B cell (primary cell): ENCODE measurements around the gene ALKBH3. TPM values are rescaled to one million over a fixed set of nuclear protein-coding genes. Genes with fewer than 3 reads are reported as not detected.

Experiments used
- ATAC-seq: fragments of 200-7000 bp; cut with Tn5 transposase; one replicate; pipeline ENCODE4 v1.10.0; 2021; ENCODE audit warnings: low read depth, mild to moderate bottlenecking, moderate number of reproducible peaks, moderate library complexity
- CTCF ChIA-PET: fragments of 350-600 bp; sonication (Branson Sonifier 250); formaldehyde crosslinking; loops from one replicate; lab custom pipeline; 2021; ENCODE audit warnings: antibody characterized with exemption, inconsistent platforms; lab: Charles Lee
- POLR2A ChIA-PET: fragments of 350-600 bp; sonication (Branson Sonifier 250); formaldehyde crosslinking; loops from one replicate; lab custom pipeline; 2021; ENCODE audit warnings: antibody characterized with exemption; lab: Charles Lee
- DNase-seq: peaks from one replicate; pipeline ENCODE4 v3.0.0; 2013
- H2AFZ ChIP-seq: 2 replicates; pipeline ENCODE4 v1.6.1; 2012; ENCODE audit warnings: mild to moderate bottlenecking, low read depth, low read length; ENCODE audit not compliant: insufficient read depth, poor library complexity, severe bottlenecking
- H3K27ac ChIP-seq, 2 donors: 1 replicate in 1 of 2; 2 replicates in 1 of 2; pipeline ENCODE4 v1.5.1; 2012 to 2013; ENCODE audit warnings: low read length in 2 of 2, mild to moderate bottlenecking in 2 of 2, moderate library complexity in 1 of 2
- H3K27me3 ChIP-seq, 4 experiments: fragments of 200-600 bp in 1 of 4; sonication (generic) in 1 of 4; replicated peaks in 1 of 4; 1 replicate in 2 of 4; 2 replicates in 2 of 4; pipeline versions ENCODE4 v1.6.1 to v1.7.0; 2013 to 2016; ENCODE audit warnings: low read length in 3 of 4, mild to moderate bottlenecking in 2 of 4, mixed read lengths in 1 of 4, moderate library complexity in 1 of 4; ENCODE audit not compliant: insufficient read depth in 4 of 4, control insufficient read depth in 3 of 4; ENCODE audit errors: control extremely low read depth in 1 of 4
- H3K36me3 ChIP-seq, 2 experiments: replicated peaks in 1 of 2; 1 replicate in 1 of 2; 2 replicates in 1 of 2; pipeline versions ENCODE4 v1.6.1 to v1.7.1; 2013; ENCODE audit warnings: low read length in 1 of 2; ENCODE audit not compliant: insufficient read depth in 2 of 2, control insufficient read depth in 1 of 2; ENCODE audit errors: control extremely low read depth in 1 of 2, extremely low read depth in 1 of 2
- H3K4me1 ChIP-seq, 2 donors: fragments of 200-600 bp in 1 of 2; sonication (generic) in 1 of 2; 1 replicate in 1 of 2; 2 replicates in 1 of 2; pipeline versions ENCODE4 v1.5.1 to v1.6.1; 2013 to 2017; ENCODE audit warnings: low read length in 2 of 2; ENCODE audit not compliant: control insufficient read depth in 2 of 2, insufficient read depth in 2 of 2
- H3K4me2 ChIP-seq: replicated peaks from 2 replicates; pipeline ENCODE3; 2012; ENCODE audit warnings: mild to moderate bottlenecking, low read depth, low read length; ENCODE audit not compliant: poor library complexity, severe bottlenecking
- H3K4me3 ChIP-seq, 5 experiments: fragments of 200-600 bp in 1 of 5; sonication (generic) in 1 of 5; 1 replicate in 3 of 5; 2 replicates in 2 of 5; pipeline versions ENCODE4 v1.5.1 to v1.7.0; 2011 to 2016; ENCODE audit warnings: low read length in 4 of 5, mild to moderate bottlenecking in 4 of 5, low read depth in 2 of 5, control low read depth in 1 of 5, moderate library complexity in 1 of 5; ENCODE audit not compliant: insufficient read depth in 1 of 5; ENCODE audit errors: control extremely low read depth in 1 of 5, extremely low read depth in 1 of 5
- H3K79me2 ChIP-seq: fragments of 200-600 bp; sonication (generic); one replicate; pipeline ENCODE4 v1.6.0; 2016; ENCODE audit warnings: low read length; ENCODE audit not compliant: control insufficient read depth, insufficient read depth
- H3K9ac ChIP-seq: fragments of 200-600 bp; sonication (generic); 2 replicates; pipeline ENCODE4 v1.6.1; 2017; ENCODE audit warnings: mild to moderate bottlenecking, low read length, moderate library complexity
- H3K9me3 ChIP-seq, 3 donors: one replicate each; pipeline versions ENCODE4 v1.6.1 to v1.7.1; 2013; ENCODE audit warnings: low read length in 2 of 3; ENCODE audit not compliant: control insufficient read depth in 2 of 3, insufficient read depth in 1 of 3; ENCODE audit errors: control extremely low read depth in 1 of 3
- H4K20me1 ChIP-seq: 2 replicates; pipeline ENCODE4 v1.6.0; 2012; ENCODE audit warnings: mild to moderate bottlenecking, low read length; ENCODE audit not compliant: insufficient read depth, control insufficient read depth, poor library complexity, severe bottlenecking
- H3K27ac Mint-ChIP-seq: one replicate; pipeline ENCODE4 v1.8.0; 2021; ENCODE audit warnings: mixed read lengths
- H3K27me3 Mint-ChIP-seq: one replicate; pipeline ENCODE4 v1.8.0; 2021; ENCODE audit warnings: mixed read lengths
- H3K4me1 Mint-ChIP-seq: one replicate; pipeline ENCODE4 v1.8.0; 2021; ENCODE audit warnings: mixed read lengths
- H3K4me3 Mint-ChIP-seq: one replicate; pipeline ENCODE4 v1.8.0; 2021; ENCODE audit warnings: mixed read lengths
- H3K9me3 Mint-ChIP-seq: one replicate; pipeline ENCODE4 v1.8.0; 2022; ENCODE audit warnings: mixed read lengths; ENCODE audit not compliant: insufficient read depth
- CTCF ChIP-seq: fragments of 200-600 bp; IDR thresholded peaks from one replicate; pipeline ENCODE4 v1.8.0; 2022; ENCODE audit warnings: antibody characterized with exemption, mild to moderate bottlenecking
- EZH2 ChIP-seq: IDR thresholded peaks from 2 replicates; pipeline ENCODE4 v1.6.1; 2012; ENCODE audit warnings: borderline replicate concordance, low read depth, mild to moderate bottlenecking, moderate library complexity, low read length; ENCODE audit not compliant: insufficient read depth, poor library complexity, severe bottlenecking
- WGBS: methylation state at CpG from one replicate; pipeline ENCODE4 v1.1.5; 2013; ENCODE audit warnings: missing lambda C conversion rate; ENCODE audit not compliant: insufficient coverage; 5-methylcytosine and 5-hydroxymethylcytosine counted together
- intact Hi-C: fragments of 100-400 bp; cut with micrococcal nuclease; formaldehyde crosslinking; loops from one replicate; pipeline ENCODE4 v1.10.0; 2022
- polyA plus RNA-seq: library from polyadenylated mRNA; depleted of rRNA; stranded (reverse); fragments of >200 nt; gene quantifications from 2 replicates; pipeline ENCODE4 v1.2.3, GENCODE V29; 2012
- total RNA-seq, 2 donors: library from RNA; stranded (reverse); fragments of 120-200 nt in 1 of 2; gene quantifications; 1 replicate in 1 of 2; 2 replicates in 1 of 2; pipeline versions ENCODE4 v1.2.3 to v1.2.4, GENCODE V29; 2013 to 2022

Gene ALKBH3
- total and polyA plus RNA-seq, 2 donors (not counting 1 experiment from before 2014, with no cell fraction given) = 22.3 to 26.7 TPM

GRCh38 chr11:43918662-43919061 lies 38.0 kb downstream of the ALKBH3 start:
- Histone ChIP-seq H2AFZ (no peak overlapping the region), H3K4me1 (no peaks in the 10 kb centered on the region), H3K4me3 (no peak overlapping the region), H3K36me3 (peaks cover 0 to 66% of the 10 kb centered on the region in 2 experiments), H3K9ac (no peak overlapping the region), H3K27ac (no peak overlapping the region), H4K20me1 (no peaks in the 10 kb centered on the region), H3K27me3 (no peaks in the 10 kb centered on the region), H3K4me2 (no peak overlapping the region), H3K9me3 (no peaks in the 10 kb centered on the region), H3K79me2 (no peaks in the 10 kb centered on the region)
- no peak for DNase-seq
- H3K9me3 Mint-ChIP-seq = no peaks in the 10 kb centered on the region
- no peak for TF ChIP-seq EZH2
- TF ChIP-seq CTCF = no peak
- no peak for ATAC-seq
- ChIA-PET POLR2A (no interaction called here), CTCF (no interaction called here)
- no peak overlapping the region for H3K27ac Mint-ChIP-seq
- no peak overlapping the region for H3K4me3 Mint-ChIP-seq
- H3K4me1 Mint-ChIP-seq = no peaks in the 10 kb centered on the region
- H3K27me3 Mint-ChIP-seq = no peaks in the 10 kb centered on the region
- intact Hi-C loops = no loop called here

- whole genome bisulfite sequencing = 93% methylated on average over 11 of the region's 14 CpGs
- H3K9me3 Mint-ChIP-seq = no peaks in the 10 kb centered on the region
Measured at GRCh38 chr11:43919852-43920597, 39.4 kb downstream of the ALKBH3 start.

More at GRCh38 chr11:43919852-43920597, 39.4 kb downstream of the ALKBH3 start:
- H3K79me2 ChIP-seq = no peaks in the 10 kb centered on the region
- TF ChIP-seq EZH2 = no peak
- H2AFZ ChIP-seq = no peak overlapping the region
- H4K20me1 ChIP-seq = no peaks in the 10 kb centered on the region
- H3K4me2 ChIP-seq = no peak overlapping the region
- no peaks in the 10 kb centered on the region for H3K27me3 ChIP-seq
- no peaks in the 10 kb centered on the region for H3K4me1 Mint-ChIP-seq
- no peak overlapping the region for H3K27ac Mint-ChIP-seq
- H3K9me3 ChIP-seq = no peaks in the 10 kb centered on the region
- ATAC-seq = no peak
- no peak overlapping the region for H3K27ac ChIP-seq
- no peaks in the 10 kb centered on the region for H3K4me1 ChIP-seq
- peaks cover 0 to 56% of the 10 kb centered on the region in 2 experiments for H3K36me3 ChIP-seq
- no peak overlapping the region for H3K9ac ChIP-seq
- no peak overlapping the region for H3K4me3 ChIP-seq
- ChIA-PET POLR2A (no interaction called here), CTCF (no interaction called here)
- no peaks in the 10 kb centered on the region for H3K27me3 Mint-ChIP-seq
- intact Hi-C loops = no loop called here
- no peak for DNase-seq
- no peak overlapping the region for H3K4me3 Mint-ChIP-seq
